IPS-15b (cell line): ENCODE results near the gene CA4.

Experiments
- H3K27me3 ChIP-seq: one replicate; pipeline ENCODE4 v1.6.1; 2013; ENCODE audit warnings: low read length; ENCODE audit not compliant: control insufficient read depth, insufficient read depth
- H3K36me3 ChIP-seq: one replicate; pipeline ENCODE4 v1.6.1; 2013; ENCODE audit warnings: low read length; ENCODE audit not compliant: control insufficient read depth, insufficient read depth
- H3K4me1 ChIP-seq: one replicate; pipeline ENCODE4 v1.6.1; 2013; ENCODE audit warnings: mild to moderate bottlenecking, low read length; ENCODE audit not compliant: control insufficient read depth, insufficient read depth
- H3K4me3 ChIP-seq: one replicate; pipeline ENCODE4 v1.5.1; 2013; ENCODE audit warnings: low read depth, low read length
- H3K9ac ChIP-seq: one replicate; pipeline ENCODE4 v1.6.1; 2013; ENCODE audit warnings: low read depth, mild to moderate bottlenecking, low read length
- H3K9me3 ChIP-seq: one replicate; pipeline ENCODE4 v1.6.1; 2013; ENCODE audit warnings: mild to moderate bottlenecking, low read length; ENCODE audit not compliant: control insufficient read depth, insufficient read depth

CA4 gene

DNA sequence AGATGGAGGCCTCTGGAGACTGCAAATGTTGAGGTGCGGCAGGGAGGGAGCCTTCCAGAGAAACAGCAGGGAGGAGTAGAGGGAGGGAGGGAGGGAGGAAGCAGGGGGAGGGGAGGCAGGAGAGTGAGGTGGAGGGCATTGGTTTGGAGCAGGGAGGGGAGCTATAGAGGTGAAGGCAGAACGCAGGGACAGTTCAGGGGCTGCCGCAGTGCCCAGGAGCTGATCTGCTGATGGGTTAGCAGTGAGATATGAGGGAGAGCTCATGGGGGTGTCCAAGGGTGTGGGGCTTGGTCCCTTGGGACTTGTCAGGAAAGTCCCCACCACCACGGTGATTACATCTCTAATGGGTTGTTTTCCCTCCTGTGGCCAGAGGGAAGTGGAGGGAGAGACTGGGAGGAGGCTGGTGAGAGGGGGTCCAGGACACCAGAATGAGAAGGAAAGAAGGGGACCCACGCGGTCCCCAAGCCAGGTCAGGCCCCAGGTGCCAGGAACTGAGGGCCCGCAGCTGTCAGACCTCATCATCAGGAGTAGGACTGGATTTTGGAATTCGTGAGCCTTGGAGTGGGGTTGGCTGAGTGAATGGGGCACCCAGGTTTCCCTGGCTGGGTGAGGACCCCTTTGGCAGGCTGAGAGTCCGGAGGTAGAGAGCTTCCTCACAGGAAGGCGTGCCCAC lies 11.2 kb downstream of the CA4 start:
- H3K9me3 ChIP-seq: no peaks in the 10 kb centered on the region
- H3K36me3 ChIP-seq: no peaks in the 10 kb centered on the region
- H3K9ac ChIP-seq: no peak overlapping the region
- H3K27me3 ChIP-seq: peaks cover 5% of the 10 kb centered on the region
- peaks cover 14% of the 10 kb centered on the region for H3K4me1 ChIP-seq
- peak overlapping the region; percentile 23 for H3K4me3 ChIP-seq

- no peak overlapping the region for H3K9ac ChIP-seq
- H3K4me1 ChIP-seq: peaks cover 14% of the 10 kb centered on the region
- peak overlapping the region; percentile 8 for H3K4me3 ChIP-seq
Measured at GRCh38 chr17:60161598-60162330, 12.0 kb downstream of the CA4 start.

DNA sequence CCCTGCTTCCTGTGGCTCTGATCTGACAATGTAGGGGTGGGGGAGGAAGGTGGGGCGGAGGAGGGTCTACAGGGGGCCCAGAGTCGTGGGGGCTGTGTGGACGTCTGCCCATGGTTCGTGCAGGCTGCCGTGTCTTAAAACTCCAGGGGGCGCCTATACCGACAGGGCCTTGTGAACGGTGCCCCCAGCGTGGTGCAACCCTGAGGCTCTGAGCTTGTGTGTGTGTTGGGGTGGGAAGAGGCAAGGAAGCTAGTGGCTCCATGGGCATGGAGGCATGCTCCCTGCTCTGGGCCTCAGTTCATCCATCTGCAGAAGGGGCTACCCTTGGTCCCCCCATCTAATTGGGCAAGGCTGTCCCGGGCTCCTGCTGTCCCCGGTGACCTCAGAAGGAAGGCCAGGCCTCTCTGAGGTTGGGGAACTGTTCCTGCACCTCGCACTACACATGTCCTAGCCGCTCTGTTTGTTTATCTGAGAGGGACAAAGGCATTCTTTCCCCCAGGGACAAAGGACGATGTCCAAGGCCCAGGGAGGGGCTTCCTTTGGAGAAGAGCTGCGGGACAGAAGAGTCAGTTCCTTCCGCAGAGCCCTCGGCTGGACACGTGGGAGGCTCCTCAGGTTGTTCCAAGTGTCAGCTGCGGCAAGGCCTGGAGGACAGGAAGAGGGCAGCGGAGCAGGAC lies 13.5 kb downstream of the CA4 start:
- Histone ChIP-seq H3K4me1 (peaks cover 12% of the 10 kb centered on the region), H3K9me3 (no peaks in the 10 kb centered on the region), H3K4me3 (no peak overlapping the region), H3K36me3 (no peaks in the 10 kb centered on the region), H3K9ac (no peak overlapping the region), H3K27me3 (peaks cover 2% of the 10 kb centered on the region)

More at GRCh38 chr17:60161598-60162330, 12.0 kb downstream of the CA4 start:
- Histone ChIP-seq H3K36me3 (no peaks in the 10 kb centered on the region), H3K27me3 (peaks cover 2% of the 10 kb centered on the region), H3K9me3 (no peaks in the 10 kb centered on the region)

DNA sequence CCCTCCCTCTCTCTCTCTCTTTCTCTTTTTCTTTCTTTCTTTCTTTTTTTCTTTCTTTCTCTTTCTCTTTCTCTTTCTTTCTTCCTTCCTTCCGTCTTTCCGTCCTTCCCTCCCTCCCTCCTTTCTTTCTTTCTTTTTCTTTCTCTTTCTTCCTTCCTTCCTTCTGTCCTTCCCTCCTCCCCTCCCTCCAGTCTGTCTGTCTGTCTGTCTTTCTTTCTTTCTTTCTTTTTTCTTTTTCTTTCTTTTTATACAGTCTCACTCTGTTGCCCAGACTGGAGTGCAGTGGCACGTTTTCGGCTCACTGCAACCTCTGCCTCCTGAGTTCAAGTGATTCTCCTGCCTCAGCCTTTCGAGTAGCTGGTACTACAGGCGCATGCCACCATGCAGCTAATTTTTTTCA lies 14.4 kb downstream of the CA4 start:
- H3K4me3 ChIP-seq: no peak overlapping the region
- H3K9me3 ChIP-seq: no peaks in the 10 kb centered on the region
- H3K4me1 ChIP-seq: peaks cover 12% of the 10 kb centered on the region
- no peaks in the 10 kb centered on the region for H3K36me3 ChIP-seq
- peaks cover 2% of the 10 kb centered on the region for H3K27me3 ChIP-seq
- no peak overlapping the region for H3K9ac ChIP-seq

- no peak overlapping the region for H3K4me3 ChIP-seq
- peaks cover 1% of the 10 kb centered on the region for H3K27me3 ChIP-seq
- H3K36me3 ChIP-seq: no peaks in the 10 kb centered on the region
- H3K9ac ChIP-seq: no peak overlapping the region
- no peaks in the 10 kb centered on the region for H3K9me3 ChIP-seq
- H3K4me1 ChIP-seq: peaks cover 12% of the 10 kb centered on the region
Measured at GRCh38 chr17:60164697-60165096, 14.9 kb downstream of the CA4 start.

- H3K4me1 ChIP-seq: peaks cover 12% of the 10 kb centered on the region
- H3K36me3 ChIP-seq: no peaks in the 10 kb centered on the region
- H3K9ac ChIP-seq: no peak overlapping the region
- H3K4me3 ChIP-seq: no peak overlapping the region
- no peaks in the 10 kb centered on the region for H3K27me3 ChIP-seq
- no peaks in the 10 kb centered on the region for H3K9me3 ChIP-seq
Measured at GRCh38 chr17:60165223-60165622, 15.4 kb downstream of the CA4 start.

- Histone ChIP-seq H3K9ac (no peak overlapping the region), H3K27me3 (no peaks in the 10 kb centered on the region), H3K4me3 (no peak overlapping the region), H3K36me3 (no peaks in the 10 kb centered on the region), H3K4me1 (peaks cover 11% of the 10 kb centered on the region), H3K9me3 (no peaks in the 10 kb centered on the region)
Measured at GRCh38 chr17:60165971-60166370, 16.2 kb downstream of the CA4 start.

GRCh38 chr17:60167065-60167741 lies 17.4 kb downstream of the CA4 start:
- no peak overlapping the region for H3K9ac ChIP-seq
- peaks cover 10% of the 10 kb centered on the region for H3K4me1 ChIP-seq
- no peaks in the 10 kb centered on the region for H3K36me3 ChIP-seq
- H3K9me3 ChIP-seq: no peaks in the 10 kb centered on the region
- no peaks in the 10 kb centered on the region for H3K27me3 ChIP-seq
- H3K4me3 ChIP-seq: no peak overlapping the region

GRCh38 chr17:60168654-60169053 lies 18.9 kb downstream of the CA4 start:
- H3K36me3 ChIP-seq: no peaks in the 10 kb centered on the region
- no peaks in the 10 kb centered on the region for H3K9me3 ChIP-seq
- H3K9ac ChIP-seq: no peak overlapping the region
- H3K4me1 ChIP-seq: peaks cover 5% of the 10 kb centered on the region
- H3K27me3 ChIP-seq: no peaks in the 10 kb centered on the region
- H3K4me3 ChIP-seq: no peak overlapping the region

- no peak overlapping the region for H3K9ac ChIP-seq
- no peaks in the 10 kb centered on the region for H3K27me3 ChIP-seq
- no peak overlapping the region for H3K4me3 ChIP-seq
- H3K36me3 ChIP-seq: no peaks in the 10 kb centered on the region
- no peaks in the 10 kb centered on the region for H3K9me3 ChIP-seq
- peaks cover 5% of the 10 kb centered on the region for H3K4me1 ChIP-seq
Measured at GRCh38 chr17:60169921-60170817, 20.4 kb downstream of the CA4 start.
